Memory B cell (primary cell): ENCODE measurements around the gene IDUA.
"Not testable (repeated sequence)": the region's sequence is repeated elsewhere in the genome, so short reads cannot be mapped to it uniquely, and the experiment has no call there.

Source experiments
- ATAC-seq: fragments of 150-1000 bp; cut with Tn5 transposase; 2 replicates; pipeline ENCODE4 v1.10.0; 2021; ENCODE audit warnings: low read depth, mild to moderate bottlenecking, moderate library complexity
- DNase-seq, 2 donors: peaks; one replicate each; pipeline ENCODE4 v3.0.0; 2022; ENCODE audit warnings: low spot score in 2 of 2
- H3K27ac Mint-ChIP-seq: one replicate; pipeline ENCODE4 v1.8.0; 2022; ENCODE audit warnings: mild to moderate bottlenecking, moderate library complexity, mixed read lengths
- H3K27me3 Mint-ChIP-seq: one replicate; pipeline ENCODE4 v1.8.0; 2022; ENCODE audit warnings: mixed read lengths
- H3K36me3 Mint-ChIP-seq: one replicate; pipeline ENCODE4 v1.8.0; 2022; ENCODE audit warnings: mild to moderate bottlenecking, mixed read lengths
- H3K4me1 Mint-ChIP-seq: one replicate; pipeline ENCODE4 v1.8.0; 2022; ENCODE audit warnings: mixed read lengths
- H3K4me3 Mint-ChIP-seq: one replicate; pipeline ENCODE4 v1.8.0; 2022; ENCODE audit warnings: mild to moderate bottlenecking, moderate library complexity, mixed read lengths
- H3K9me3 Mint-ChIP-seq: one replicate; pipeline ENCODE4 v1.8.0; 2022; ENCODE audit warnings: mixed read lengths

The IDUA gene

GRCh38 chr4:995311-996026, 8.6 kb downstream of the IDUA start:
- Mint-ChIP-seq H3K36me3 (peaks cover 3% of the 10 kb centered on the region), H3K4me1 (peaks cover 20% of the 10 kb centered on the region), H3K4me3 (no peak overlapping the region), H3K9me3 (no peaks in the 10 kb centered on the region), H3K27ac (no peak overlapping the region), H3K27me3 (peaks cover 11% of the 10 kb centered on the region)
- DNase-seq (no peak), ATAC-seq (no peak)

DNA sequence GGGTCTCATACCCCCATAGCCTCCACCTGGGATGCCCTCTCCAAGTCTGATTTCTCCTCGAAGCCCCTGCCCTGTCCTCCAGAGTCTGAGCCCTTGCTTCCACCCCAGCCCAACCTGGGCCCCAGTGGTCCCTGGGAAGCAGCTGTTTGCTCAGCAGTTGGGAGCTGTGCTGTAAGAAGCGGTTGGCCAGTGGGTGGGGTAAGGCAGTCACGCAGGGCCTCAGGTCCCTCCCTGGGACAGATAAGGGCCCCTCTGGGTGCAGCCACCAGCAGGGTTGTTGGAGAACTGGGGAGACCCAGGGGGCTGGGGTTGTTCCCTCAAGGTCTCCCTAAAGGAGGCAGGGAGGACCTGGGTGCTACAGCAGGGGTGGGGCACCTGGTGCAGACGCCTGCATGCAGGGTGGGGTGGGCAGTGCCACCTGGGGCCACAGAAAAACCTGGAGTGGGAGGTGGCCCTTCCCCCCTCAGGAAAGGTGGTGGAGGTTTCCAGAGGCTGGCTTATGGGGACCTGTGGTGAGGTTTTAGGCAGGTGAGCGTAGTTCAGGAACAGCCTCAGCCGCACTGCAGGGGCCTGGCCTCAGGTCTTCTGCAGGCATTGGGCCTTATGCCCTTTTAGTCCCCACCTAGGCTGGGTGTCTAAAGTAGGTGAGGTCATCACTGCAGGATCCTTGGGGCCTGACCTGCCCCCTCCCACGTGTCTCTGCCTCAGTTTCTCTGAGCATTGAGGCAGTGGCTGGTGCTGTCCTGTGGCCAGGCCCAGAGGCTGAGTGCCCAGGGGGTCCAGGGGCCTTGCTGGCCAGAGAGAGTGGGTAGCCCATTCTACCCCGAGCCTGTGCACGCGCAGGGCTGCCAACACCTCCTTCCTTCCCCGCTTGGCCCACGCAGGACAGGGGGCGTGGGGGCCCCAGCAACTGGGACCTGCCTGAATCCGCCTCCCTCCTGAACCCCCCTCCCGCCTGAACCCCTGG, 9.5 kb downstream of the IDUA start:
- Mint-ChIP-seq H3K4me1 (peaks cover 22% of the 10 kb centered on the region), H3K27ac (no peak overlapping the region), H3K9me3 (no peaks in the 10 kb centered on the region), H3K4me3 (peak overlapping the region; percentile 29), H3K36me3 (peaks cover 3% of the 10 kb centered on the region), H3K27me3 (peaks cover 12% of the 10 kb centered on the region)
- ATAC-seq, result no peak
- no peak for DNase-seq

- no peaks in the 10 kb centered on the region for H3K9me3 Mint-ChIP-seq
- H3K4me3 Mint-ChIP-seq, result no peak overlapping the region
- H3K27ac Mint-ChIP-seq, result no peak overlapping the region
- H3K27me3 Mint-ChIP-seq, result peaks cover 12% of the 10 kb centered on the region
- DNase-seq, result peak in 1 of 2 donors; percentile 17
- peaks cover 22% of the 10 kb centered on the region for H3K4me1 Mint-ChIP-seq
- peak; percentile 5 for ATAC-seq
- H3K36me3 Mint-ChIP-seq, result peaks cover 3% of the 10 kb centered on the region
Measured at GRCh38 chr4:996997-997374, 10.1 kb downstream of the IDUA start.

- Mint-ChIP-seq H3K36me3 (peaks cover 1% of the 10 kb centered on the region), H3K27ac (no peak overlapping the region), H3K4me1 (peaks cover 22% of the 10 kb centered on the region), H3K27me3 (peaks cover 14% of the 10 kb centered on the region), H3K4me3 (peak overlapping the region; percentile 44), H3K9me3 (no peaks in the 10 kb centered on the region)
- ATAC-seq (peak; percentile 68), DNase-seq (peak in 1 of 2 donors; percentile 22)
Measured at GRCh38 chr4:997375-998071, 10.7 kb downstream of the IDUA start.

DNA sequence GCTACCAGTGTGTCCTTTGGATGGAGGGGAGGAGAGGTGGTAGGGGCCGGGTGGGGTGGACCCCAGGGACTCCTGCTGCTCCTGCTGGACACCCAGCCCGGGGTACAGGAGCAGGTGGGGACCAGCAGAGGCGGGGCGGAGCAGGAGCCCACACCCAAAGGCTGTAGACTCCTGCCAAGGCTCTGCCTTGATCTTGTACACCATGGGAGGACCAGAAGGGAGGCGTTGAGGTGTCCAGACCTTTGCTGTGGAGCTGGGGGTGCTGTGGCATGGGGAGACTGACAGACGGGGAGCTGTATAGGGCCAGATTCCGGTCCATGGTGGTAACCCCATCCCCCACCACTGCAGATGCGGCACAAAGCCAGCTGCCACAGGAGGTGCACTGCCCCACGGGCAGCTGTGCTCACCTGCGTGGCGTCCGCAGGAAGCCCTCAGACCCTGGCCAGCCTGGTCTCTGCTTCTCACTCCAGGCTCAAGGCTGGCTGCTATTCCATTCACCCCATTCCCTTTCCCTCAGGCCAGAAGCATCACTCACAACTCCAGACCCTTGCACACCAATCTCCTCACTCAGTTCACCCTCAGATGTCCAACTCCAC, 11.3 kb downstream of the IDUA start:
- no peaks in the 10 kb centered on the region for H3K36me3 Mint-ChIP-seq
- H3K27me3 Mint-ChIP-seq, result peaks cover 14% of the 10 kb centered on the region
- no peak for ATAC-seq
- peak in 1 of 2 donors; percentile 30 for DNase-seq
- peaks cover 20% of the 10 kb centered on the region for H3K4me1 Mint-ChIP-seq
- H3K4me3 Mint-ChIP-seq, result peak overlapping the region; percentile 44
- H3K9me3 Mint-ChIP-seq, result no peaks in the 10 kb centered on the region
- H3K27ac Mint-ChIP-seq, result no peak overlapping the region

GRCh38 chr4:999240-999863, 12.5 kb downstream of the IDUA start:
- not testable (repeated sequence) for H3K36me3 Mint-ChIP-seq, H3K9me3 Mint-ChIP-seq, H3K27ac Mint-ChIP-seq, ATAC-seq
- peaks cover 20% of the 10 kb centered on the region for H3K4me1 Mint-ChIP-seq
- DNase-seq, result peak in 1 of 2 donors; percentile 16
- peaks cover 14% of the 10 kb centered on the region for H3K27me3 Mint-ChIP-seq
- peak overlapping the region; percentile 50 for H3K4me3 Mint-ChIP-seq

DNA sequence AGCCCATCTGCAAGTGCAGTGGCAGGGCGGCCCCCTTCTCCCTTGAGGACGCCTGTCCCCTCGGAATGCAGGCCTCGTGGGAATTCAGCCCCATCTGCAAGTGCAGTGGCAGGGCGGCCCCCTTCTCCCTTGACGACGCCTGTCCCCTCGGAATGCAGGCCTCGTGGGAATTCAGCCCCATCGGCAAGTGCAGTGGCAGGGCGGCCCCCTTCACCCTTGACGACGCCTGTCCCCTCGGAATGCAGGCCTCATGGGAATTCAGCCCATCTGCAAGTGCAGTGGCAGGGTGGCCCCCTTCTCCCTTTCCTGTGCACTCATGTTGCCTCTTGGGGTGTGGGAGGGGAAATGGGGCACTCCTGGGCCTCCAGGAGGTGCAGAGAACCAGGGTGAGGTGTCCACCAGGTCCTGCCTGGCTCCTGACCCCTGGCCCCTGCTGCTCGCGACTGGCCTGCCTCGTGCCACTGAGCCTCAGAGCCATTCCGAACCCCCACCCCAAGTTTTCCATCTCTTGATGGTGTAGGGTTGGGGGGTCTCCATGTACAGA, 13.1 kb downstream of the IDUA start:
- Mint-ChIP-seq H3K4me1 (peaks cover 20% of the 10 kb centered on the region), H3K4me3 (peak overlapping the region; percentile 49), H3K36me3 (no peaks in the 10 kb centered on the region), H3K27me3 (peaks cover 17% of the 10 kb centered on the region), H3K9me3 (no peaks in the 10 kb centered on the region), H3K27ac (no peak overlapping the region)
- no peak for DNase-seq
- ATAC-seq, result no peak

DNA sequence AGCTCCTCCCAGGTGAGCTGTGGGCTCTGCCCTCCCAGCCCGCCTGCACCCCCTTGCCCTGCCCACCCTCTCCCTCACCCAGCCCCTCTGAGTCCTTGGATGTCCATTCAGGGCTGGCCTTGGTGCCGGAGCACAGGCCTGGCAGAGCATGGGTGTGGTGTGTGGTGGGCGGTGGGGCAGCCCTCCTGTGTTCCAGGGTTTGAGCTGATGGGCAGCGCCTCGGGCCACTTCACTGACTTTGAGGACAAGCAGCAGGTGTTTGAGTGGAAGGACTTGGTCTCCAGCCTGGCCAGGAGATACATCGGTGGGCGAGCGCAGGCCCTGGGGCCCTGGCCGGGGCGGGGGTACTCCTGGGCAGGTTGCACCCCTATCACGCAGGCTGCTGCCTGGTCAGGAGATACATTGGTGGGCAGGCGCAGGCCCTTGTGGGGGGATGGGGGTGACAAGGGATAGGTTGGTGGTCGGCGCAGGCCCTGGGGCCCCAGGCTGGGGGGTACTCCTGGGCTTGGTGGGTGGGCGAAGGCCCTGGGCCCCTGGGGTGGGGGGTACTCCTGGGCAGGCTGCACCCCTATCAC, 13.9 kb downstream of the IDUA start:
- H3K27ac Mint-ChIP-seq, result no peak overlapping the region
- H3K27me3 Mint-ChIP-seq, result peaks cover 19% of the 10 kb centered on the region
- ATAC-seq (no peak), DNase-seq (no peak)
- H3K4me1 Mint-ChIP-seq, result peaks cover 20% of the 10 kb centered on the region
- H3K9me3 Mint-ChIP-seq, result no peaks in the 10 kb centered on the region
- no peaks in the 10 kb centered on the region for H3K36me3 Mint-ChIP-seq
- H3K4me3 Mint-ChIP-seq, result no peak overlapping the region

- H3K27me3 Mint-ChIP-seq, result peaks cover 19% of the 10 kb centered on the region
- no peaks in the 10 kb centered on the region for H3K9me3 Mint-ChIP-seq
- H3K4me3 Mint-ChIP-seq, result no peak overlapping the region
- ATAC-seq (no peak), DNase-seq (no peak)
- peaks cover 20% of the 10 kb centered on the region for H3K4me1 Mint-ChIP-seq
- H3K27ac Mint-ChIP-seq, result no peak overlapping the region
- no peaks in the 10 kb centered on the region for H3K36me3 Mint-ChIP-seq
Measured at GRCh38 chr4:1001561-1002130, 14.8 kb downstream of the IDUA start.

DNA sequence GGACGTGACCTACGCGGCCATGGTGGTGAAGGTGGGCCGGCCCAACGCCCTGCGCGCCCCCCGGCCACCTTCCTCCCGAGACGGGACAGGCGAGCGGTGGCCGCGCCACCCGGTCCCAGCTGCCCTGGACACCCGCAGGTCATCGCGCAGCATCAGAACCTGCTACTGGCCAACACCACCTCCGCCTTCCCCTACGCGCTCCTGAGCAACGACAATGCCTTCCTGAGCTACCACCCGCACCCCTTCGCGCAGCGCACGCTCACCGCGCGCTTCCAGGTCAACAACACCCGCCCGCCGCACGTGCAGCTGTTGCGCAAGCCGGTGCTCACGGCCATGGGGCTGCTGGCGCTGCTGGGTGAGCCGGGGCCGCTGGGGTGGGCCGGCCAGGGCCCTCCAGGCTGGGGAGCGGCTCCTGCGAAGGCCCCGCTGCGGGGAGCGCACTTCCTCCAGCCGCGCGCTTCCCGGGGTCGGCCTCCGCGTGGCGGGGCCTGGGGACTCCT, 15.3 kb downstream of the IDUA start:
- Mint-ChIP-seq H3K9me3 (no peaks in the 10 kb centered on the region), H3K27me3 (peaks cover 20% of the 10 kb centered on the region), H3K4me1 (peaks cover 22% of the 10 kb centered on the region), H3K4me3 (no peak overlapping the region), H3K27ac (no peak overlapping the region), H3K36me3 (no peaks in the 10 kb centered on the region)
- ATAC-seq (no peak), DNase-seq (no peak)

- no peak overlapping the region for H3K27ac Mint-ChIP-seq
- no peaks in the 10 kb centered on the region for H3K9me3 Mint-ChIP-seq
- H3K4me3 Mint-ChIP-seq, result no peak overlapping the region
- DNase-seq, result no peak
- peaks cover 22% of the 10 kb centered on the region for H3K27me3 Mint-ChIP-seq
- peaks cover 22% of the 10 kb centered on the region for H3K4me1 Mint-ChIP-seq
- ATAC-seq, result no peak
- H3K36me3 Mint-ChIP-seq, result no peaks in the 10 kb centered on the region
Measured at GRCh38 chr4:1002631-1003251, 15.9 kb downstream of the IDUA start.
